ENCODE measurements around the gene STPG3. TPM values are rescaled to one million over a fixed set of nuclear protein-coding genes. Genes with fewer than 3 reads are reported as not detected.

STPG3 gene
- total and polyA plus RNA-seq, 2 of the 13 experiments (the other 11 are each of a cell fraction or from before 2014, with no cell fraction given), result not detected

DNA sequence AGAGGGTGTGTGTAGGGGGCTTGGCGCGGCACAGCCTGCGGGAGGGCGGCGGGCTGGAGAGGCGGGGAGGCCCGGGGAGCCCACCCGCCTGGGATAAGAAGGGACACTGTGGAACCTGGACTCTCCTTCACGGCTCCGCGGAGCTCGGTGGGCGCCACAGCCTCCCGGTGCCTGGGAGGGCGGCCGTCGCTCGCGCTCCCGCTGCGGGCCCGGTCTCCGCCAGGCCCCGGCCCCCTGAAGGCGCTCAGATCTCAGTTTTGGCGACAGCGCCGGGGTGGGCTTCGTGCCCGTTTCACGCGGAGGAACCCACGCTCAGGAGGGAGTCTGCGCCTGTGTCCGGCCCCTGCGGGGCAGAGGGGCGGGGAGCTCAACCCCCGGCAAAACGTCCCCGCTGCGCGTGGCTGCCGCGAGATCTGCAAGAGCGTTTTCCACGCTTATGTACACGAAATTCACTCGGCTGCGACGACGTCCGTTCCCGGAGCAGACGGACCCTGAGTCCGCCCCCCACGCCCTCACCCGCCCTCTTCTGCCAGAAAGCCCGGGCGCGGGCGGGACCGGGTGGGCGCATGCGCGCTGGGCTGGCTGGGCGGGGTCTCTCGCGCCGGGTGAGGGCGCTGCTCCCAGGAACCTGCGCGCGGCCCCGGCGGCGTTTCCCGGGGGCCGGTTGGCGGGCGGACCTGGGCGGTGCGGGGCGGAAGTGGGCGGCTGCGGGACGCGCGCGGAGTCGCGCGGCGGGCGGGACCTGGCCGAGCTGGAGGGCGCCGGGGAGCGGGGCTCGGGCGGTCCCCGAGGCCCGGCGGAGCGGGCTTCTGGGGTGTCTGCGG, 3.8 kb downstream of the STPG3 start, which contains the start of gene NELFB (continued):
- TF ChIP-seq TCF7L2 (IDR thresholded peaks at IDR 0.05; ENCODE audit: low read depth, low read length) (no peak), ARNT2 (CRISPR knock-in tag; IDR thresholded peaks at IDR 0.05; ENCODE audit: low read depth) (peak; percentile 60), ZFAT (CRISPR knock-in tag; conservative IDR thresholded peaks at IDR 0.05) (no peak), RORA (CRISPR knock-in tag; IDR thresholded peaks at IDR 0.05) (no peak), MTA1 (CRISPR knock-in tag; IDR thresholded peaks at IDR 0.05; ENCODE audit: borderline replicate concordance) (no peak; the same call in 1 of the 2 replicates), SETDB1 (CRISPR knock-in tag; IDR thresholded peaks at IDR 0.05; ENCODE audit: borderline replicate concordance) (no peak), ZNF629 (CRISPR knock-in tag; conservative IDR thresholded peaks at IDR 0.05) (no peak), TGIF2 (CRISPR knock-in tag; IDR thresholded peaks at IDR 0.05) (no peak), SP5 (CRISPR knock-in tag; IDR thresholded peaks at IDR 0.05; ENCODE audit: borderline replicate concordance, low read depth) (peak; percentile 41; the same call in 1 of the 2 replicates), CREB1 (IDR thresholded peaks at IDR 0.05) (no peak), CREB1 (CRISPR knock-in tag; IDR thresholded peaks at IDR 0.05) (no peak), ATAD3A (CRISPR knock-in tag; IDR thresholded peaks at IDR 0.05) (no peak), ZNF224 (CRISPR knock-in tag; IDR thresholded peaks at IDR 0.05) (0 out of 2 replicates have a peak, but pooled peaks have one; percentile 75), PAWR (CRISPR knock-in tag; IDR thresholded peaks at IDR 0.05; ENCODE audit: borderline replicate concordance) (no peak)
- TF ChIP-seq, protein P1, sequence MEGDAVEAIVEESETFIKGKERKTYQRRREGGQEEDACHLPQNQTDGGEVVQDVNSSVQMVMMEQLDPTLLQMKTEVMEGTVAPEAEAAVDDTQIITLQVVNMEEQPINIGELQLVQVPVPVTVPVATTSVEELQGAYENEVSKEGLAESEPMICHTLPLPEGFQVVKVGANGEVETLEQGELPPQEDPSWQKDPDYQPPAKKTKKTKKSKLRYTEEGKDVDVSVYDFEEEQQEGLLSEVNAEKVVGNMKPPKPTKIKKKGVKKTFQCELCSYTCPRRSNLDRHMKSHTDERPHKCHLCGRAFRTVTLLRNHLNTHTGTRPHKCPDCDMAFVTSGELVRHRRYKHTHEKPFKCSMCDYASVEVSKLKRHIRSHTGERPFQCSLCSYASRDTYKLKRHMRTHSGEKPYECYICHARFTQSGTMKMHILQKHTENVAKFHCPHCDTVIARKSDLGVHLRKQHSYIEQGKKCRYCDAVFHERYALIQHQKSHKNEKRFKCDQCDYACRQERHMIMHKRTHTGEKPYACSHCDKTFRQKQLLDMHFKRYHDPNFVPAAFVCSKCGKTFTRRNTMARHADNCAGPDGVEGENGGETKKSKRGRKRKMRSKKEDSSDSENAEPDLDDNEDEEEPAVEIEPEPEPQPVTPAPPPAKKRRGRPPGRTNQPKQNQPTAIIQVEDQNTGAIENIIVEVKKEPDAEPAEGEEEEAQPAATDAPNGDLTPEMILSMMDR (CRISPR knock-in tag; IDR thresholded peaks at IDR 0.05), result peak; percentile 50
- TF ChIP-seq, protein P2, sequence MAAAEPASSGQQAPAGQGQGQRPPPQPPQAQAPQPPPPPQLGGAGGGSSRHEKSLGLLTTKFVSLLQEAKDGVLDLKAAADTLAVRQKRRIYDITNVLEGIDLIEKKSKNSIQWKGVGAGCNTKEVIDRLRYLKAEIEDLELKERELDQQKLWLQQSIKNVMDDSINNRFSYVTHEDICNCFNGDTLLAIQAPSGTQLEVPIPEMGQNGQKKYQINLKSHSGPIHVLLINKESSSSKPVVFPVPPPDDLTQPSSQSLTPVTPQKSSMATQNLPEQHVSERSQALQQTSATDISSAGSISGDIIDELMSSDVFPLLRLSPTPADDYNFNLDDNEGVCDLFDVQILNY (CRISPR knock-in tag; conservative IDR thresholded peaks at IDR 0.05), result no peak
- TF ChIP-seq, protein P3, sequence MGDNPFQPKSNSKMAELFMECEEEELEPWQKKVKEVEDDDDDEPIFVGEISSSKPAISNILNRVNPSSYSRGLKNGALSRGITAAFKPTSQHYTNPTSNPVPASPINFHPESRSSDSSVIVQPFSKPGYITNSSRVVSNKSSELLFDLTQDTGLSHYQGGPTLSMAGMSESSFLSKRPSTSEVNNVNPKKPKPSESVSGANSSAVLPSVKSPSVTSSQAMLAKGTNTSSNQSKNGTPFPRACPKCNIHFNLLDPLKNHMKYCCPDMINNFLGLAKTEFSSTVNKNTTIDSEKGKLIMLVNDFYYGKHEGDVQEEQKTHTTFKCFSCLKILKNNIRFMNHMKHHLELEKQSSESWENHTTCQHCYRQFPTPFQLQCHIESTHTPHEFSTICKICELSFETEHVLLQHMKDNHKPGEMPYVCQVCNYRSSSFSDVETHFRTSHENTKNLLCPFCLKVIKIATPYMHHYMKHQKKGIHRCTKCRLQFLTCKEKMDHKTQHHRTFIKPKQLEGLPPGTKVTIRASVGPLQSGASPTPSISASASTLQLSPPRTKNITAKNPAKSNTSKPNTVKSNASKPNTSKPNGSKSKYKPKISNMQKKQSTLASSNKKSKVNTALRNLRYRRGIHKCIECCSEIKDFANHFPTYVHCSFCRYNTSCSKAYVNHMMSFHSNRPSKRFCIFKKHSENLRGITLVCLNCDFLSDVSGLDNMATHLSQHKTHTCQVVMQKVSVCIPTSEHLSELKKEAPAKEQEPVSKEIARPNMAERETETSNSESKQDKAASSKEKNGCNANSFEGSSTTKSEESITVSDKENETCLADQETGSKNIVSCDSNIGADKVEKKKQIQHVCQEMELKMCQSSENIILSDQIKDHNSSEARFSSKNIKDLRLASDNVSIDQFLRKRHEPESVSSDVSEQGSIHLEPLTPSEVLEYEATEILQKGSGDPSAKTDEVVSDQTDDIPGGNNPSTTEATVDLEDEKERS (CRISPR knock-in tag; IDR thresholded peaks at IDR 0.05), result no peak
- TF ChIP-seq, protein P4, sequence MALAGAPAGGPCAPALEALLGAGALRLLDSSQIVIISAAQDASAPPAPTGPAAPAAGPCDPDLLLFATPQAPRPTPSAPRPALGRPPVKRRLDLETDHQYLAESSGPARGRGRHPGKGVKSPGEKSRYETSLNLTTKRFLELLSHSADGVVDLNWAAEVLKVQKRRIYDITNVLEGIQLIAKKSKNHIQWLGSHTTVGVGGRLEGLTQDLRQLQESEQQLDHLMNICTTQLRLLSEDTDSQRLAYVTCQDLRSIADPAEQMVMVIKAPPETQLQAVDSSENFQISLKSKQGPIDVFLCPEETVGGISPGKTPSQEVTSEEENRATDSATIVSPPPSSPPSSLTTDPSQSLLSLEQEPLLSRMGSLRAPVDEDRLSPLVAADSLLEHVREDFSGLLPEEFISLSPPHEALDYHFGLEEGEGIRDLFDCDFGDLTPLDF (CRISPR knock-in tag; IDR thresholded peaks at IDR 0.05), result peak; percentile 90
- TF ChIP-seq, protein P5, sequence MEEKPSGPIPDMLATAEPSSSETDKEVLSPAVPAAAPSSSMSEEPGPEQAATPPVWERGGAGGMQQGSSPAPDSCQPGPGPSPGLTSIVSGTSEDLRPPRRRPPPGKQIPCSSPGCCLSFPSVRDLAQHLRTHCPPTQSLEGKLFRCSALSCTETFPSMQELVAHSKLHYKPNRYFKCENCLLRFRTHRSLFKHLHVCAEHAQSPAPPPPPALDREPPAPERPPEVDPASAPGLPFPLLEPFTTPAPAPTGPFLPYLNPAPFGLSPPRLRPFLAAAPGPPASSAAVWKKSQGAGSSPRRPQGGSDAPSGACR (CRISPR knock-in tag; IDR thresholded peaks at IDR 0.05), result no peak
- TF ChIP-seq, protein P6, sequence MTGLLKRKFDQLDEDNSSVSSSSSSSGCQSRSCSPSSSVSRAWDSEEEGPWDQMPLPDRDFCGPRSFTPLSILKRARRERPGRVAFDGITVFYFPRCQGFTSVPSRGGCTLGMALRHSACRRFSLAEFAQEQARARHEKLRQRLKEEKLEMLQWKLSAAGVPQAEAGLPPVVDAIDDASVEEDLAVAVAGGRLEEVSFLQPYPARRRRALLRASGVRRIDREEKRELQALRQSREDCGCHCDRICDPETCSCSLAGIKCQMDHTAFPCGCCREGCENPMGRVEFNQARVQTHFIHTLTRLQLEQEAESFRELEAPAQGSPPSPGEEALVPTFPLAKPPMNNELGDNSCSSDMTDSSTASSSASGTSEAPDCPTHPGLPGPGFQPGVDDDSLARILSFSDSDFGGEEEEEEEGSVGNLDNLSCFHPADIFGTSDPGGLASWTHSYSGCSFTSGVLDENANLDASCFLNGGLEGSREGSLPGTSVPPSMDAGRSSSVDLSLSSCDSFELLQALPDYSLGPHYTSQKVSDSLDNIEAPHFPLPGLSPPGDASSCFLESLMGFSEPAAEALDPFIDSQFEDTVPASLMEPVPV (CRISPR knock-in tag; IDR thresholded peaks at IDR 0.05), result no peak

Data from HepG2 (cell line).